CD4-positive, alpha-beta T cell treated with Interleukin-15 for 4 hours (primary cell): ENCODE results near the gene EXOSC7.

ENCODE experiments used
- DNase-seq: peaks from one replicate; pipeline ENCODE4 v3.0.0-alpha.2; 2020; ENCODE audit warnings: low spot score

Gene EXOSC7

DNA sequence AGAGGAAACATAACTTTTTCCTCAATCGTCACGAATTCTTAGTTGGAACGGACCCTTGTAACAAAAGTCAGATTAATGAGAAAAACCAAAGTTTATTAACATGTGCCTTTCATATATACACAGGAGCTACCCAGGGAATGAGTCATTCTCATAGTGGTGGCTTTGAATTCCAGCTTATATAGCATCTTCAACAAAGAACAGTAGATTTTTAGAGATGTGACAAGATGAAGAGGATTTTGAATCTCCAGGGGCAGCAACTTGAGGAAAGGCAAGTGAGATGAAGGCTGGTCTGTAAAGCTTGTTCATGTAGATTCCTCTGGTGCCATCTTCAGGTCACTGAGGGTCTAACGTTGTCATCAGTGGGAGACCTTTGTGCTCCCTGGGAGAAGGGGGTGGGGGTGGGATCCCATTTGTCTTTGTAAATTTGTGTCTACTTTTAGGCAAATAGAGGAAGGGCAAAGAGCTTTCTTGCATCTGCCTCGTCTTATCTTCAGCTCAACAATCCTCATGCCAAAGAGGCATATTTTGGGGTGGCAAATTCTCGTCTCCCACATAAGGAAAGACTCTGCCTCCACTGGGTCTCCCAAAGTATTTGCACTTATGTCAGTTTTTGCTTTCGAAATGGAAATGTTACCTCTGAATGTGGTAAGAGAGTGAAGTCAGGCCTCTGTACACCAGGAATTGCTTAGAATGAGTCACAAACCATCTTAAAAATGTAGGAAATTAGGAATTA is 79.5 kb downstream of the EXOSC7 start:
- no peak for DNase-seq

DNA sequence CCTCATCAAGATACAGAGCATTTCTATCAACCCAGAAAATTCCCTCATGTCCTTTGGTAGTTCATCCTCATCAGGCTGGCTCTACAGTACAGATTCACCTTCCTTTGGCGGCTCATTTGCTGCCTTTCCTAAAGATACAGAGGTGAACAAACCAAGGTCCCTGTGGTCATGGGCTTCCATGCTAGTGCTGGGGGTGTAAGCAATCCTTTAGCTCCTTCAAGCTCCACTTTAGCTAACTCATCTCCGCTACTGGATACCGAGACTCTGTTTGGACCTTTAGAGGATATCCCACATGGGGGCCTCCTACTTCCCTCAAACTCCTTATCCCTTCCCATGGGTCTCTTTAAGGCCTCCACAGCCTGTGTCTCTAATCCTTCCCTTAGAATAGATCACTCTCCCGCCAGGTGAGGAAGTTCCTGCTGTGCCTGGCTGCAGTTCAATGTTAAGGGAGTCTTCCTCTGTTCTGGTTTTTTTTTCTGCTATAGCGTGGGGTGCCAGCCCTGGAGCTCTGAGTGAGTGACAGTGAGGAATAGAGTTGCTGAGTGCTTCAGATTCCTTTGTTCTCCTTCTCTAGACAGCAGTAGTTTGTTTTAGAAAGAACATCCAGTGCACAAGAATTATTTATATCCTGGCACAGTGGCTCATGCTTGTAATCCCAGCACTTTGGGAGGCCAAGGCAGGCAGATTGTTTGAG is 80.7 kb downstream of the EXOSC7 start:
- no peak for DNase-seq

- DNase-seq = no peak
These were observed 81.5 kb downstream of the EXOSC7 start for GRCh38 chr3:45057557-45057956.

- DNase-seq = no peak
These were observed 83.1 kb downstream of the EXOSC7 start for GRCh38 chr3:45059132-45059531.

DNA sequence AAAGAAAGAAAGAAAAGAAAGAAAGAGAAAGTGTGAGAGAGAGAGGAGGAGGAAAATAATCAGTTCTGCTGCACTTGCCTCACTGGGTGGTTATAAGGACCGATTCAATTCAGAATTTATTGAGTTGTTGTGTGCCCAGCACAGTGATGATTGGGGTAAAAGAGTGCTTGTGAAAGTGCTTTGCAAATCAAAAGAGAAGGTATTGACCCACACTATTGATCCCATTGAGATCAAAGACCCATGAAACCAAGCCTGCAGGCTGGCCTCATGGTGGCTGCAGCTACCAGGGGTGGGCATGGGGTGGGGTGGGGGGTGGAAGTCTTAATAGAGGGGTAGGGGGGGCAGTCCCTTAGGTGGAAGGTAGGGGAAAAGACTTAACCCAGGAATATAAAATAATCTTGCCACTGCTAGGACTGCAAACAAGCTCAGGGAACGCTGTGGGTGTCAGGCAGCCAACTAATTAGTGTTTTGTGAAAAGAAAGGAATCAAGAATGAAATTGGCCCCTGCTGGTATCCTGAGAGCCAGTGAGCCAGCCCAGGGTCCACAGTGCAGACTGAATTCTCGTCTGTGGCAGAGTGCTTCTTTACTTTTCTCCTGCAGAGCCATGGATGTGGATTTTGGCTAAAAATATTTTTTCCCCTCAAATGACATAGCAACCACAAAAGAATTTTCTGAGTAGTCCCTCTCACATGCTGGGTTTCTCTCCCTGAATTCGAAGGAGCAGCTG is 84.3 kb downstream of the EXOSC7 start:
- DNase-seq = no peak
